ENCODE data around the gene DNAH3.
"Not testable (repeated sequence)": the region's sequence is repeated elsewhere in the genome, so short reads cannot be mapped to it uniquely, and the experiment has no call there.

Gene DNAH3

GRCh38 chr16:20938426-20938825 lies 212.2 kb downstream of the DNAH3 start:
- DNase-seq, result no peak

DNA sequence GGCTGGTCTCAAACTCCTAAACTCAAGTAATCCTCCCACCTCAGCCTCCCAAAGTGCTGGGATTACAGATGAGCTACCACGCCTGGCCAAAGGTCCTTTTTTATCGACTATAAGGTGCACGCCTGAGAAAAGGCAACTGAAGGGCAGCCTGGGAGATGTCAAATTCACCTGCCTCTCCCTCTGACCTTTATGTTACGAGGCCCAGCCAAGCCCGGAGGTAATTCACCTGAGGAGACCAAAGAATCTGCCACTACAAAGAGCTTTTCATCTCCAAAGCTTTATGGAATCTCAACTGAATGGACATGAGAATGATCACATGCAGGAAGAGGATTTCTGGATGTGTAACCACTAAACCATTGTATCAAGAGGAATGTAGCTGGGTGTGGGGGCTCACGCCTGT lies 212.9 kb downstream of the DNAH3 start:
- no peak for DNase-seq

- no peak for DNase-seq
These were observed 217.1 kb downstream of the DNAH3 start for GRCh38 chr16:20933589-20933988.

GRCh38 chr16:20931066-20931600 lies 219.5 kb downstream of the DNAH3 start:
- DNase-seq, result no peak

DNA sequence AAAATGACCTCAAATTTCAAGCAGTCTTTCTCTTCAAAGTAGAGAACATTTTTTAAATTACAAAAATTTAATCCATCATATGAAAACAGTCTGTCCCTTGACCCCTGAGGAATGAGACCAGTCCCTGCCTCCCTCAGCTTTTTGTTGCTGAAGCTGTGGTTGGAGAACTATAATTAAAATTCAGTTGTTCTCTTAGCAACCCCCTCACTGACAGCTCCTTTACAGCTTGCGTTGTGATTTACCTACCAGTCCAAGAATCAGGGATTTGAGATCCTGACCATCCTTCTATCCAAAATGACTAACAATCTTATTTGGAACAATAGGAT lies 220.3 kb downstream of the DNAH3 start:
- no peak for DNase-seq

DNA sequence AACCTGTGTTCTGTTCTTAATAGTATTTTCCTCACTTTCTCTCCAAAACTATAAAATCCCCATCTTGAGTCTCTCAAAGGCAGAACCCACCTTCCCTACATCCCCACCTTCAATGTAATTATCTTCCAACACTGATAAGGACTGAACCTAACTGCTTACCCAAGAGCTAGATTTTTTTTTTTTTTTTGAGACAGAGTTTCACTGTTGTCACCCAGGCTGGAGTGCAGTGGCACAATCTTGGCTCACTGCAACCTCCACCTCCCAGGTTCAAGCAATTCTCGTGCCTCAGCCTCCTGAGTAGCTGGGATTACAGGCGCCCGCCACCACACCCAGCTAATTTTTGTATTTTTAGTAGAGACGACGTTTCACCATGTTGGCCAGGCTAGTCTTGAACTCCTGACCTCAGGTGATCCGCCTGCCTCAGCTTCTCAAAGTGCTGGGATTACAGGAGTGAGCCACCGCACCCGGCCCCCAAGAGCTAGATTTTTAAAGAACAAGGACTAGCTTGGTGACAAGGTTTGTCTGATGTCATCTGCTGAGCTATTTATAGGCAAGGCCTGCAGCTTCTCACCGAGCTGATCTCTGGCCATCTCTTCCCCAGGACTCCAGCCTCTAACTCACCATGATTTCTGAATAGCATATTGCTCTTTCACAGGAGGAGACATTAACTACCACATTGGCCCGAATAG lies 220.8 kb downstream of the DNAH3 start:
- not testable (repeated sequence) for DNase-seq

GRCh38 chr16:20928774-20929411 lies 221.8 kb downstream of the DNAH3 start:
- no peak for DNase-seq

GRCh38 chr16:20925751-20926150 lies 224.9 kb downstream of the DNAH3 start:
- DNase-seq, result no peak

DNA sequence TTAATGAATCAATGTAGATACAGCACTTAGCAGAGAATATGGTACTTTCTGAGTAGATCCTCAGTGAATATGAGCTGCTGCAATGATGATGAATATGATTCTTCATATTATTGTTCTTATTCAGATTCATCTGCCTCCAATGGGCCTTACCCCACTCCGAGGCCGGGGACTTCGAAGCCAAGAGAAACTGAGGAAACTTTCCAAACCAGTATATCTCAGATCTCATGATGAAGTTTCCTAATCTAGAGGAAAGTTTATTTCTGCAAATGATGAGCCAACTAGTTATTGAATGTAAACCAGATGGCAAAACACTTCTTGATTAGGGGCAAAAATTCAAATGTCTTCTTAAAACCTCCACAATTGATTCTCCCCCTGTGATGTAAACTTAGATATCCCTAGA lies 226.8 kb downstream of the DNAH3 start:
- no peak for DNase-seq

DNA sequence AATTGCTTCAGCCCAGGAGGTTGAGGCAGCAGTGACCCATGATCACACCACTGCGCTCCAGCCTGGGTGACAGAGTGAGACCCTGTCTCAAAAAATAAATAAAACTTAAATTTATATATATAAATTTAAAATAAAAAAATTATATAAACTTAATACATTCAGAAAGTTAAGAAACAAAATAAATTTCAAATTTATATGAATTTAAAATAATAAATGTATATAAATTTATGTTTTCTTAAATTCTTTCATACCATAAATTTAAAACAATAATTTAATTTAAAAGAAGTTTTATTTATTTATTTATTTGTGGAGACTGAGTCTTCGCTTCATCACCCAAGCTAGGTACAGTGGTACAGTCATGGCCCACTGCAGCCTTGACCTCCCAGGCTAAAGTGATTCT lies 229.8 kb downstream of the DNAH3 start:
- DNase-seq, result no peak

GRCh38 chr16:20920091-20920490 lies 230.6 kb downstream of the DNAH3 start:
- DNase-seq, result no peak

- no peak for DNase-seq
These were observed 232.0 kb downstream of the DNAH3 start for GRCh38 chr16:20918486-20919239.

GRCh38 chr16:20916942-20917341 lies 233.7 kb downstream of the DNAH3 start:
- DNase-seq, result no peak

GRCh38 chr16:20916289-20916688 lies 234.4 kb downstream of the DNAH3 start:
- no peak for DNase-seq

DNA sequence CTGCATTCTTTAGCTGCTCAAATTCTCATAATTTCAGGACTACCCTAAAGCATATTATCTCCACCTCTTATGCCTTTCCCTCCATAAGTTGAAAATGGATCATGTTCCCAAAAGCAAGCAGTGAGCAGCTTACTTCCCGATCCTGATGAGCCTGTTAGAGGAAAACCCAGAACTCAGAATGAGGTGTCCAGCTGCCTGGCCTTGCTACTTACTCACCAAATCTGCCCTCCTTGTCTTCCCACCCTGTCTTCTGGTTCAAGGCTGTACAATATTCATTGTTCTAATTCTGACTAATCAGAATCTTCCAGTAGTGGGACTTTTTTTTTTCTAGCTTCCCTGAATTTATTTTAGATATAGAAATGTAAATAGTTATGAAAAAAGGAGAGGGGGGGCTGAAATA lies 239.3 kb downstream of the DNAH3 start:
- no peak for DNase-seq

- no peak for DNase-seq
These were observed 239.8 kb downstream of the DNAH3 start for GRCh38 chr16:20910781-20911321.

GRCh38 chr16:20906341-20907255 lies 244.0 kb downstream of the DNAH3 start:
- DNase-seq, result no peak

DNA sequence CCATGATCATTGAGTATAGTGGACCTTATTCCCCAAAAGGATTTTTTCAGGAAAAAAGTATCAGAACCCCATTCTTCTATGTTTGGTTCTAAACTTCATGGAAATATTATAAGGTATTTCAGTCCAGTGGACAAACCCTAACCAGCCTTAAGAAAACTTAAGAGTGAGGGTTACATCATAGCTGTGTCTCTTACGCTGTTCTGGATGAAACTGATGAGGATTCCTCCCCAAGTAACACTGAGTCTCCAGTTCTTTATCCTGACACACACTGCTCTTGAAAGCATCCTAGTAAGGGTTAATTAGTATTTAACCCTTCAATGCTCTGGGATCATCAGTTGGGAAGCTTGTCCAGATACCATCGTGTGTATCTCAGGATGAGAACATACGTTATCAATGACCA lies 245.1 kb downstream of the DNAH3 start:
- no peak for DNase-seq

DNA sequence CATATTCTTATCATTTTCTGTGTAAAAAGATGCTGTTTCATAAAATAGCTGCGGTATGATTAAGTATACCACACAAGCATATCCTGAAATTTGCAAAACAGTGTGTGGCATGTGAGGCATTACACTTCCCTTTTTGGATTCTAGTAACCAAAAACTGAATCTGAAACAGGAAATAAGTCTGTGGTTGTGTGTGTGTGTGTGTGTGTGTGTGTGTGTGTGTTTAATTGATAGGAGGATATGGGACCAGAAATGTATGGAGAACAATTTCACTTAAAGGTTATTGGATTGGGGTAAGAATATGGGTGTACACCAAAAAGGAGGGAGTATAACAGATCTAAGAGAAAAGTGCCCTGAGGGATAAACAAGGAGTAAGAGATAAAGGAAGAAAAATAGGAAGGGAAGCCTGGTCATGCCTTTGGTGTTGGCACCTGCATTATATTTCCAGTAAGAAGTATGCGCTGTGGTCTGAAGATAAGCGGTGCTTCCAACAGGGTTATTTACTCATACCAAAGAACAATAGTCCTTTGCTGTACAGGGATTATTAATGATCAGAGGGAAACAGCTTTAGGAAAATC lies 246.1 kb downstream of the DNAH3 start:
- DNase-seq, result no peak

- no peak for DNase-seq
These were observed 246.6 kb downstream of the DNAH3 start for GRCh38 chr16:20903899-20904506.

DNA sequence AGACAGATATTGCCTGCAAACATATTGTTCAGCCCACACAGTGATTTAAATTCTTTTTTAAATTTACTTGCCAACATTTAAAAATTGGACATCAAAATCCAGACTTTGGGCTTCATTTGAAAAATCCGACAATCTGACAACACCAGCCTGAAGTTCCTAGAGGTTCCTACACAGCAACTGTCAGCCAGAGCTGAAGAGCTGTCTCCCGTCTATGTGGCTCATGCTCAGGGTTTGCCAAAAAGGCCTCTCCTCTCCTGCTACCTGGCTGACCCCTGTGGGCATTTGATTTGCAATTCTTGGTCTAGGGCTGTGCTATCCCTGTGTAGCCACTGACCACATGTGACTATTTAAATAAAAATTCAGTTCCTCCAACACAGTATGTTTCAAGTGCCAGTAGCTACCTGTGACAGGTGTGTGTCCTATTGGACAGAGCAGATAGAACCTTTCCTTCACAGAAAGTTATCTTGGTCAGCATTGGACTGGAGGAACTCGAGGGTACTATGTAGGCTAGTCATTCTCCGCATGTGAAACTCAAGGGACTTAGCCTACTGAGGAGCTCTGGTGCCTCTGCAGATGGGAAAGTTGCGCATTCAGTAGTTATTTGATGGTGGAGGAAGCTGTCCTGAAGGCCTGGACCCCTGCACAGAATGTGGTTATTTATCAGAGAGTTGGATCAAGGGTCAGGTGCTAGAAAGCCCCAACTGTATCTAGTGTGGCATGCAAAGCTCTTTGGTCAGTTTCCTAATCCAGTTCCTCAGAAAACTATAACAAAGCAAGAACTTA lies 247.3 kb downstream of the DNAH3 start:
- DNase-seq, result no peak

Data from NCI-H69 (cell line).